DND-41 (cell line): ENCODE data around the gene CACNA1S.

ENCODE experiments used
- EZH2 ChIP-seq: IDR thresholded peaks from 3 replicates; pipeline ENCODE4 v1.6.1; 2012; ENCODE audit warnings: borderline replicate concordance, low read depth, mild to moderate bottlenecking, moderate library complexity, low read length, inconsistent platforms; ENCODE audit not compliant: severe bottlenecking
- TF ChIP-seq, protein P1 (sequence below): IDR thresholded peaks from 2 replicates; pipeline ENCODE4 v1.5.1; 2012; ENCODE audit warnings: borderline replicate concordance, low read length, moderate library complexity, mild to moderate bottlenecking; ENCODE audit not compliant: poor library complexity, severe bottlenecking; ENCODE audit errors: extremely low read depth

DNA sequence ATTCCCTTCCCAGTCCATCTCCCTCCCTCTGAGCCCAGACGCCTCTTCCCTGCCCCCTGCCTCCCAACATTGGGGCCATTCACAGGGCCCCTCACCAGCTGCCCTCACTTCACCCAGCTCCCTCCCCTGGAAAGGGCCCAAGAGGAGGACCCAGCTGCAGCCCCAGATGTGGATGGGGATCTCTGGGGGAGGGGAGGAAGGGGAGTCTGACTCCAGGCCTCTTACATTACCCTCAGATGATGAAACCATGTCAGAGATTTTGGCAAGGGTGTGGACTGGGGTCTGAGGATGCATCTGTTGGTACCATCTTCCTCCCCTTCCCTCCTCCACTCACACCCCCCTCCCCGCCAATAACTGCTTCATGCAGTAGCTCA, 87.6 kb downstream of the CACNA1S start:
- TF ChIP-seq, protein P1, sequence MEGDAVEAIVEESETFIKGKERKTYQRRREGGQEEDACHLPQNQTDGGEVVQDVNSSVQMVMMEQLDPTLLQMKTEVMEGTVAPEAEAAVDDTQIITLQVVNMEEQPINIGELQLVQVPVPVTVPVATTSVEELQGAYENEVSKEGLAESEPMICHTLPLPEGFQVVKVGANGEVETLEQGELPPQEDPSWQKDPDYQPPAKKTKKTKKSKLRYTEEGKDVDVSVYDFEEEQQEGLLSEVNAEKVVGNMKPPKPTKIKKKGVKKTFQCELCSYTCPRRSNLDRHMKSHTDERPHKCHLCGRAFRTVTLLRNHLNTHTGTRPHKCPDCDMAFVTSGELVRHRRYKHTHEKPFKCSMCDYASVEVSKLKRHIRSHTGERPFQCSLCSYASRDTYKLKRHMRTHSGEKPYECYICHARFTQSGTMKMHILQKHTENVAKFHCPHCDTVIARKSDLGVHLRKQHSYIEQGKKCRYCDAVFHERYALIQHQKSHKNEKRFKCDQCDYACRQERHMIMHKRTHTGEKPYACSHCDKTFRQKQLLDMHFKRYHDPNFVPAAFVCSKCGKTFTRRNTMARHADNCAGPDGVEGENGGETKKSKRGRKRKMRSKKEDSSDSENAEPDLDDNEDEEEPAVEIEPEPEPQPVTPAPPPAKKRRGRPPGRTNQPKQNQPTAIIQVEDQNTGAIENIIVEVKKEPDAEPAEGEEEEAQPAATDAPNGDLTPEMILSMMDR: no peak
- no peak for TF ChIP-seq EZH2
